Measurements from ENCODE around the gene TEX44.
"Not testable (repeated sequence)": the region's sequence is repeated elsewhere in the genome, so short reads cannot be mapped to it uniquely, and the experiment has no call there.

The TEX44 gene

GRCh38 chr2:231576465-231576864 lies 16.2 kb upstream of the TEX44 start:
- no peak overlapping the region for H3K27ac ChIP-seq
- no peaks in the 10 kb centered on the region for H3K27me3 ChIP-seq
- no peaks in the 10 kb centered on the region for H3K4me1 ChIP-seq (ENCODE audit: control insufficient read depth in 1 of 2, insufficient read depth in 1 of 2, low read depth in 1 of 2, low read length in 1 of 2)
- TF ChIP-seq CTCF (IDR thresholded peaks at IDR 0.05), result no peak
- no peak overlapping the region for H3K4me3 ChIP-seq (ENCODE audit: low read depth in 1 of 2, low read length in 1 of 2)
- H3K36me3 ChIP-seq, result no peaks in the 10 kb centered on the region
- H3K9me3 ChIP-seq, result no peaks in the 10 kb centered on the region

- H3K36me3 ChIP-seq, result not testable (repeated sequence)
Observed at GRCh38 chr2:231578655-231579054, 14.0 kb upstream of the TEX44 start.

GRCh38 chr2:231579560-231579959 lies 13.1 kb upstream of the TEX44 start:
- Histone ChIP-seq H3K36me3 (no peaks in the 10 kb centered on the region), H3K4me3 (ENCODE audit: low read depth in 1 of 2, low read length in 1 of 2) (no peak overlapping the region), H3K4me1 (ENCODE audit: control insufficient read depth in 1 of 2, insufficient read depth in 1 of 2, low read depth in 1 of 2, low read length in 1 of 2) (no peaks in the 10 kb centered on the region), H3K27me3 (no peaks in the 10 kb centered on the region), H3K27ac (no peak overlapping the region), H3K9me3 (no peaks in the 10 kb centered on the region)
- TF ChIP-seq CTCF (IDR thresholded peaks at IDR 0.05), result no peak

More at GRCh38 chr2:231578655-231579054, 14.0 kb upstream of the TEX44 start:
- H3K9me3 ChIP-seq; H3K27ac ChIP-seq; H3K27me3 ChIP-seq; H3K4me1 ChIP-seq (ENCODE audit: control insufficient read depth in 1 of 2, insufficient read depth in 1 of 2, low read depth in 1 of 2, low read length in 1 of 2); H3K4me3 ChIP-seq (ENCODE audit: low read depth in 1 of 2, low read length in 1 of 2): not testable (repeated sequence)

GRCh38 chr2:231581328-231581727 lies 11.3 kb upstream of the TEX44 start:
- H3K36me3 ChIP-seq, result no peaks in the 10 kb centered on the region
- no peak overlapping the region for H3K27ac ChIP-seq
- no peak for TF ChIP-seq CTCF (IDR thresholded peaks at IDR 0.05)
- H3K27me3 ChIP-seq, result no peaks in the 10 kb centered on the region
- no peak overlapping the region for H3K4me3 ChIP-seq (ENCODE audit: low read depth in 1 of 2, low read length in 1 of 2)
- H3K9me3 ChIP-seq, result no peaks in the 10 kb centered on the region
- H3K4me1 ChIP-seq (ENCODE audit: control insufficient read depth in 1 of 2, insufficient read depth in 1 of 2, low read depth in 1 of 2, low read length in 1 of 2), result no peaks in the 10 kb centered on the region

GRCh38 chr2:231583982-231584381 lies 8.7 kb upstream of the TEX44 start:
- no peak overlapping the region for H3K27ac ChIP-seq
- no peak overlapping the region for H3K4me3 ChIP-seq (ENCODE audit: low read depth in 1 of 2, low read length in 1 of 2)
- no peaks in the 10 kb centered on the region for H3K36me3 ChIP-seq
- H3K9me3 ChIP-seq, result no peaks in the 10 kb centered on the region
- no peaks in the 10 kb centered on the region for H3K27me3 ChIP-seq
- H3K4me1 ChIP-seq (ENCODE audit: control insufficient read depth in 1 of 2, insufficient read depth in 1 of 2, low read depth in 1 of 2, low read length in 1 of 2), result no peaks in the 10 kb centered on the region
- TF ChIP-seq CTCF (IDR thresholded peaks at IDR 0.05), result no peak

- H3K4me1 ChIP-seq (ENCODE audit: control insufficient read depth in 1 of 2, insufficient read depth in 1 of 2, low read depth in 1 of 2, low read length in 1 of 2); H3K27ac ChIP-seq; H3K4me3 ChIP-seq (ENCODE audit: low read depth in 1 of 2, low read length in 1 of 2); H3K27me3 ChIP-seq; H3K36me3 ChIP-seq; H3K9me3 ChIP-seq: not testable (repeated sequence)
Observed at GRCh38 chr2:231587744-231588143, 4.9 kb upstream of the TEX44 start.

- Histone ChIP-seq H3K27ac (no peak overlapping the region), H3K4me3 (ENCODE audit: low read depth in 1 of 2, low read length in 1 of 2) (no peak overlapping the region)
Observed at GRCh38 chr2:231589656-231590055, 3.0 kb upstream of the TEX44 start.

More at GRCh38 chr2:231589656-231590055, 3.0 kb upstream of the TEX44 start:
- no peak for TF ChIP-seq CTCF (IDR thresholded peaks at IDR 0.05)
- no peaks in the 10 kb centered on the region for H3K27me3 ChIP-seq
- no peaks in the 10 kb centered on the region for H3K4me1 ChIP-seq (ENCODE audit: control insufficient read depth in 1 of 2, insufficient read depth in 1 of 2, low read depth in 1 of 2, low read length in 1 of 2)
- H3K9me3 ChIP-seq, result no peaks in the 10 kb centered on the region
- no peaks in the 10 kb centered on the region for H3K36me3 ChIP-seq
